Fibroblast of gingiva (primary cell): ENCODE data around the gene DGAT2L6.

Experiments
- DNase-seq: peaks from one replicate; pipeline ENCODE4 v3.0.0-alpha.2; 2011; ENCODE audit warnings: low read depth

Gene DGAT2L6, protein sequence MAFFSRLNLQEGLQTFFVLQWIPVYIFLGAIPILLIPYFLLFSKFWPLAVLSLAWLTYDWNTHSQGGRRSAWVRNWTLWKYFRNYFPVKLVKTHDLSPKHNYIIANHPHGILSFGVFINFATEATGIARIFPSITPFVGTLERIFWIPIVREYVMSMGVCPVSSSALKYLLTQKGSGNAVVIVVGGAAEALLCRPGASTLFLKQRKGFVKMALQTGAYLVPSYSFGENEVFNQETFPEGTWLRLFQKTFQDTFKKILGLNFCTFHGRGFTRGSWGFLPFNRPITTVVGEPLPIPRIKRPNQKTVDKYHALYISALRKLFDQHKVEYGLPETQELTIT

DNA sequence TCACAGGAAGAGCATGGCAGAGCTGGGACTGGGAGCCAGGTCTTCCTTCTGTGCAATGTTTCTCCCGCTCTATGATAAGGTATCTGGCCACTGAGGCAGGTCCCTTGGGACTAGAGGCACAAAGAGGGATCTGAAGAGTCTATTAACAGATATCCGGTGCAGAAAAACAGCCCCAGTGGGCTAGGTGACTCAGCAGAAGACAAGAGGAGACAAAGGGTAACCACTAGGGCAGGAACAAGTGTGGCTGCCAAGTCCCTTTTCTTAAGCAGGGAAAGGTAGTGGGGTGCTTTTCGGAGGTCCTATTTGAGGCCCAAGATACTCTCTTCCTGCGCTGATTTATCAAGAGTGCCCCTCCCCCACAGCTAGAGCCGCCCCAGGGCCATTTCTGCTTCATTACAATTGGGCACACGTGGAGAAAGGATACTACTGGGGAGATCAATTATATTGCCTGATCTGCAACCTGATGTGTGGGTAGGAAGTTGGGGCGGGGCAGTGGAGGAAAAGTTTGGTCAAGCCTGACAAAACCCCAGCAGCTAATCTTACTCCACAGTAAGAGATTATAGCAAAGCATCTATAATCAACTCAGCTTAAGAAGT lies at the start of gene DGAT2L6:
TSS of gene DGAT2L6 (plus strand) at position 546 of the 596 bp plus-strand sequence. CDS start 100 bp downstream, outside the sequence.
- no peak for DNase-seq

DNA sequence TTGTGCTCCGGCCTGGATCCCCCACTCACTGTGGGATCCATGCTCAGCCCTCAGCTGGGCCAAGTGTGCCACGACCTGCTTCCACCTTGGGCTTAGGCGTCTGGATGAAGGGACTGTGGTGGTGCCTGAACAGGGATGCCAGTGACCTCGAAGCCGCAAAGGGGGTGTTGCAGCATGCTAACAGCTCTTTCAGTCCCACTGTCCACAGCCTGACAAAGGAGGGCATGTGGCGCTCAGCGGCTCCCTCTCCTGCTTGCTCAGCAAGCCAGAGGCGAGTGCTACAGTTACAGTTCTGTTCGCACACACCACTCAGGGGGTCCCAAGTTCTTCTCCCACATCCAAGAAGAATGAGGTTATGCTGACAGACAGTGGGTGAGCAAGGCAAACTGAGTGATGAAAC lies 49.2 kb upstream of the DGAT2L6 start:
- no peak for DNase-seq

DNA sequence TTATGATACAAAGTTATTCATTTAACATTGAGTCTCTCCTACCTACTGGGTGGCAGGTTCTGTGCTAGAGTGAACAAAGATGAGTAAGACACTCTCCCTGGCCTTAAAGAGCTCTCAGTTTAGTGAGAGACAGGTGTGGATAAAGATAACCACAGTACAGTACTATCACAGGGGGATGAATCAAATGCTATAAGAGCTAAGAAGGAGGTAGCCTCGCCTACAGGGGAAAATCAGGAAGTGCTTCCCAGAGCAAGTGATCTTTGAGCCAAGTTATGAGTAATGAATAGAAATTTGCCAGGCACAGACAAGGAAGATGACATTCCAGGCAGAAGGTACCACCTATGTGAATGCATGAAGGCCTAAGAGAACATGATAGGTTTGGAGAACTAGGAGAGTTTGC lies 47.5 kb upstream of the DGAT2L6 start:
- DNase-seq = no peak

DNA sequence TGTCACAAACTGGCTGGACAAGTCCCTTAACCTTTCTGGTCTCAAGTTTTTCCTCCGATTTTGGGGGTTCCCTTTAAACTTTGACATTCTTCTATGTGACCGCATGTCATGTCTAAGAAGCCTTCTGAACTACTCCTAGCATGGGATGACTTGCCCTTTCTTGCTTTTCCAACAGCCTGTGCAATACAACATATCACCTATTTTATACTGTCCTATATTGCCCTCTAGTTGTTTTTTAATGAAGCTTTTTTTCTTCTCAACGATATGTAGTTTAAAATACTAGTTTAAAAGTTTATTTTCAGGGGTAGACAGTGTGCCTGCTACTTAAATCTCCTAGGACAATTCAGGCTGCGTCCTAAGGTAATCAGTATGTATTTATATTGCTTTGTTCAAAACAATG lies 45.1 kb upstream of the DGAT2L6 start:
- DNase-seq = no peak

DNA sequence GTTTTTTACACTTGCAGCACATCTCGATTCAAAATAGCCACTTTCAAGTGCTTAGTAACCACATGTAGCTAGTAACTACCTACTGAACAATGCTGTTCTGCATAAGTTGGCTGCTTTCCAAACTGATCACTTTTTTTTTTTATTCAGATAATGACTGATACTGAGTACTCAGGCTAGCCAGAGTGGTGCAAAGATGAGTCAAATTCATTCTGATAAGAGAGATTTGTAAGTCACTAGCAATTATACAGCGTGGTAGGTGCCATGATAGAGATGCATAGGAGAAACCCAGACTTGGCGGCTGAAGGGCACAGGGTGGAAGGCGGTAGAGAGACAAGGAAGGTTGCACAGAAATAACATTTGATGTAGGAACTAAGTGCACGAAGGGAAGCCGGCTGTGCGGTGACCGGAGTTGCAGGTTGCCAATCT lies 44.4 kb upstream of the DGAT2L6 start:
- DNase-seq = no peak

DNA sequence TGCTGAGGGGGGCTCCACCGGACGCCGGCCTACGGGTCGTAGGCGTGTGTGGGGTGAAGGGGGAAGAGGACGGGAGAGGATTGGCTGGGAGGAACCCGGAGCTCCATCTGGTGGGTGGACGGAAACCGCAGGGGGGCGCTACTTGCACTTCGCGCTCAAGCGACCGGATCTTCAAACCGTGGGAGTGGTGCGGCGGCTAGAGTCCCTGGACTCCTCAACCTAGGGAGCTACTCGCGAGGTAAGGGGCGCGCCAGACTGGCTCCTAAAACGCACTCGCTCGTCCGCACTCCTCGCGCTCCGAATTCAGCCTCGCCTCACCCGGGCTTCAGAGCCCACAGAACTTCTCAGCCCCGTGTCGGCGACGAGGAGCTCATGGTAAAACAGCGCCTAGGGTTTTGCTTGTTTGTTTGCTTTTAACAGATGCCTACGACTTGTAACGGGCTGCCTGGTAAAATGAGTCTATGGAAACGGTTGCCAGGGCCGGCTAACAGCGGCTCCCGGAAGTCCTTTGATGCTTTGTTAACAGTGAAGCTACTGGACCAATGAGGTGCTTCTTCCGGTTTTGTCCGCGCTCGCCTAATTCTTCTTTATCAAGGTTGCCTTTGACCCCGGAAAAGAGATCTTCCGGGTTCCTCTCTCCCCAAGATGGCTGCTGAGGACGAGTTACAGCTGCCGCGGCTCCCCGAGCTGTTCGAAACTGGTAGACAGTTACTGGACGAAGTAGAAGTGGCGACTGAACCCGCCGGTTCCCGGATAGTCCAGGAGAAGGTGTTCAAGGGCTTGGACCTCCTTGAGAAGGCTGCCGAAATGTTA lies 43.8 kb upstream of the DGAT2L6 start, which contains the start of gene IGBP1:
TSS of gene IGBP1 (plus strand) at position 145 of the 813 bp plus-strand sequence. CDS start at position 646, 501 bp downstream.
- peak; percentile 80 for DNase-seq

DNA sequence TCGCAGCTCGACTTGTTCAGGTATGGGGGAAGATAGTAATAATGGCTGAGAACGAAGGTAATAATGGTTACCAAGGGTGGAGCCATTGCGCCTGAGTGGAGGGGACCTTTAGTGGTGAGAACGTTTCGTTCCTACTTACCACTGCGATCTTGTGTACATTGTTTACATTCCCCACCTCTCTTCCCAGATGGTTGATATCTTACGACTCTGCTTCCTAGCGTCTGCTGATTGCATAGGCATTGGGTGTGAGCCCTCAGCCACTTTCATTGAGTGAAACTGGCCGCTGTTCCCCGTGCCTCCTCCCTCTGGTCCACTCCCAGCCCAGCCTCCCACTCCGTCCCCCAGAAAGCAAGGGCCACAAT lies 43.2 kb upstream of the DGAT2L6 start:
- DNase-seq = peak; percentile 6

DNA sequence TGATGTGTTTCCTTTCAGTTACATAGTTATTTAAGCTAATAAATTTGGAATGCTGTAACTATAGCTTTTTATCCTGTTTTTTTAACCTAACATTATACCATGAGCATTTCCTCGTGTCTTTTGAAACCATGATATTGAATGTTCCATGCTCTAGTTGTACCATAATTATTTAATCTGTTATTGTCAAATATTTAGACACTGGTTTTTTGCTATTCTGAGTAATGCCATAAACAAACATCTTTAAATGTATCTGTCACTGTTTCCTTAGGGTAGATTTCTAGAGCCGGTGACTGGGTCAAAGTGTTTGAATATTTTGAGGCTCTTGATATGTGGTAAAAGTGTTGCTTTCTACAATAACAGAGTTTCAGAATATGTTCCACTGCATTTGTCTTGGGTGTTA lies 38.7 kb upstream of the DGAT2L6 start:
- no peak for DNase-seq

DNA sequence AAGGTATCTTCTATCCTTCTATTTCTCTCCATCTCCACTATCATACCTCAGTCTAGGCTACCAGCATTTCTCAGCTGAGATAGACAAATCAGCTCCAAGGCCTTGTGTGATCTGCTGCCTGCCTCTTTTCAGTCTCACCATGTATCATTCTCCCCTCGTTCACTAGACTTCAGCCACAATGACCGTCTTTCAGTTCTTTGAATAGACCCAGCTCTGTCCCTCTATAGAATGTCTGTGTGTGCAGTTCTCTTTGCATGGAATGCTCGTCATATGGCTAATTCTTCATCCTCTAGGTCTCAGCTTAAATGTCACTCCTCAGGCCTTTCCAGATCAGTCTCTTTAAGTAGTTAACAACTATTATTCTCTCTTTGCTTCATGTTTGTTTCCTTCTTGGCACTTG lies 37.5 kb upstream of the DGAT2L6 start:
- no peak for DNase-seq

DNA sequence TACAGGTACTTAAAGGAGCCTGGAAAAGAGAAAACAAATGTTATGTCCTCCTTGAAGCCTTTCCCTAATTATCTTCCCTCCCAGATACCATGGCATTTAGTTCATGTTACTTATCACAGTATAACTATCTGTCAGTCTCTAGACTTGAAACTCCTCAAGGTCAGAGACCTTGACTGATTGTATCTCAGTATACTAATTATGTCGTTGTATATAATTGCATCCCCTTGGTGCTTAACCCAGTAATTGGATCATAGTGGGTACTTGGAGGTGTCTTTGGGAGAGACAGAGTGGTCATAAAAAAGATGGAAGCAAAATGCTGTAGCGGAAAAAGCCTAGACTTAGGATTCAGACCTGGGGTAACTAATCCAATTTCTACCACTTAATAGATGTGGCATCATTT lies 35.9 kb upstream of the DGAT2L6 start:
- no peak for DNase-seq

DNA sequence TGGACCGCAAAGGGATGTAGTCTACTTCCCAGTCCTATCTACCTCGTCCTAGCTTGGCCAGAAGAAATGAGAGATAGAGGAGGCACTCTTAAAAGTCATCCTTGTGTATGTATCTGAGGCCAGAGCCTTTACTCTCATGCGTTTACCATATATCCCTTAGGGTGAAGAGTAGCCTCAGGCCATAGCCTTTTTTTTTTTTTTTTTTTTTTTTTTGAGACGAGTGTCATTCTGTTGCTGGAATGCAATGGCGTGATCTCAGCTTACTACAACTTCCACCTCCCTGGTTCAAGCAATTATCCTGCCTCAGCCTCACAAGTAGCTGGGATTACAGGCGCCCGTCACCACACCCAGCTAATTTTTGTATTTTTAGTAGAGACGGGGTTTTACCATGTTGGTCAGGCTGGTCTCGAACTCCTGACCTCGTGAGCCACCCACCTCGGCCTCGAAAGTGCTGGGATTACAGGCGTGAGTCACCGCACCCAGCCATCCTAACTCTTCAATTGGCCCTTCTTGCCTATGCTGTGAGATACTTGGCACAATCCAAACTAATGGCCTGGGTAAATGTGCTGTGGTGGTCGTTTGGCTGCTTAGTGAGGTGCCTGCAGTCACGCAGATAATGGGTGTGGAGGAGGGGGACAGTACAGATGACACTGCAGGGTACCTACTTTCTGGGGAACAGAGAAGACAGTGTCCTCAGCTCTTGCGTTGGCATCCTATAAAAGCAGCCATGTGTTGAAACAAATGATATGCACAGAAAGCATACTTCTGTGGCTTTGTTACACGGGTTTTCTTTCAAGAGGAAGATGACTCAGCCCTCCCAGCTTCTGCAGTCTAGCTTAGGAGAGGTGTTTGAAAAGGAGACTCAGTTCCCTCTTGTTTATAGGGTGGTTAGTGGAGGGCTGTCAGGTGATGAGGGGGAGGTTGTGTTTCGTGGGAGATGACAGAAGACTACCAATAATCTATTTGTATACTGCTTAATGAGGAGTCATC lies 10.4 kb upstream of the DGAT2L6 start:
- peak; percentile 36 for DNase-seq

DNA sequence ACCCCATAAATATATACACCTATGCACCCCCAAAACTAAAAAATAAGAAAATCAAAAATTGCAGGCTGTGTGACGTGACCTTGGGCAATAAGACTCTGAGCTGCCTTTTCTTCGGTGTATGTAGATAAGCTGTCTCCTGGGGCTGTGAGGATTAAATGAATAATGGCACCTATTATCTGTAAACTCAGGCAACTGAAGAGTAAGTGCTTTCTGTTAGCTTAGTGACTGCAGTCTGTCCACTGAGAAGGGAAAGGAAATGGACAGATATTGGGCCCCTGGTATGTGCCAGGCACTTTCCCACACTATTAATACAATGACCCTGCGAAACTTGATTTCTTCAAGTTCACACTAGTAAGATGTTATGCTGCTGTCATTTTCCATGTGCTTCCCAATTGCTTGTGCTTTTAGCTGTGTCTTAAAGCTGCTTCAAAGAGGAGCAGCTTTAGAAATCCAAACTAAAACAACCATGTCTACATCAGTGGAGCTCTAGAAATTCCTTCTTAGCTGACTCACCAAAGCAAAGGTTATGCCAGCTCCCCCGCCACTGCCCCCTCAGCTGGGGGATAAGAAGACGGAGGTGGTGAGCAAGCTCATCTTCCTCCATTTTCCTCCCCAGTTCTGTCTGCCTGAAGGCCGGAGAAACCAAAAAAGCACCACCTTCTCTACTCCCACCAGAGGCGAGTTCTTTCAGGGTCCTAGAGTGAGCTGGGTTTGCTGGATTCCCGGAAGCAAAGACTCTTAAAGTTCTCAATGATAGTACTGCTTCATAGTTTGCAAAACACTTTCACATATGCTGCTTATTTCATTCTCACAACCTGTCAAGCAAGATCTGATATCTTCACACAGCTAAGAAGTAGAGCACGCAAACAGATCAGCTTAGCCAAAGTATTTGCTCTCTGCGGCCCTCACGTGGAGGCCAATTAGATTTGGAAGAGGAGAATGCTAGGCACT lies 8.8 kb upstream of the DGAT2L6 start:
- peak; percentile 44 for DNase-seq

DNA sequence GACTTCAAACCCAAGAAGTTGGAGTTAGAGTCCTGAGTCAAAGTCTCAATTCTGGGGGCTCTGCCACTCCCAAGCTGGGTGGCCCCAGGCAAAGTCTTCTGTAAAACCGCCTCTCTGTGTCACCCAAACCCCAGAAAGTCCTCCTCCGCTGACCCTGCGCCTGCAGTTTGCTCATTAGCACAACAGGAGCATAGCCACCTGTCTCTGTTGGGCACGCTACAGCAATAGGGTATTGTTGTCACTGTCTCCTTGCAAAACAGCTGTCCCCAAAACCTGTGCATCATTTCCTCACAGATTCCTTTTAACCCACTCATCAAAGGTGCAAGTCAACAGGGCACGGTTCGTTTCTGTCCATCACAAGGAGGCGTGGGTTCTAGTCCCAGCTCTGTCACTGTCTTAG lies 8.0 kb upstream of the DGAT2L6 start:
- no peak for DNase-seq

DNA sequence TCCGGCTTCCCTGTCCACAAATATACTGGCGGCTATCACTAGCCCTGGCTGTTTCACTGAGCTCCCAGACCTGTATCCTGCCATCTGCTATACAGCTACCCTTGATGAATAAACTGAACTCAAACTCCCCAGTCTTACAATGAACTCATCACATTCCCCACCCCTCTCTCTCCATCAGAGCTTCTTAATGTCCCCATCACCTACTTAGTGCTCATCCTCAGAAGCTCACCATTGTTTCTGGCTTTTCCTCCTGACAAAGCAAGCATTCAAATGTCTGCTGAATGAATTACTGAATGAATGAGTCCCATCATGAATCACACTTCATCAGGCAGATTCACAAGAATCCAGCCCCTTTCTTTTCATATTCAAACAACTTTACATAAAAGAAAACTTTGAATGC lies 5.7 kb upstream of the DGAT2L6 start:
- no peak for DNase-seq

DNA sequence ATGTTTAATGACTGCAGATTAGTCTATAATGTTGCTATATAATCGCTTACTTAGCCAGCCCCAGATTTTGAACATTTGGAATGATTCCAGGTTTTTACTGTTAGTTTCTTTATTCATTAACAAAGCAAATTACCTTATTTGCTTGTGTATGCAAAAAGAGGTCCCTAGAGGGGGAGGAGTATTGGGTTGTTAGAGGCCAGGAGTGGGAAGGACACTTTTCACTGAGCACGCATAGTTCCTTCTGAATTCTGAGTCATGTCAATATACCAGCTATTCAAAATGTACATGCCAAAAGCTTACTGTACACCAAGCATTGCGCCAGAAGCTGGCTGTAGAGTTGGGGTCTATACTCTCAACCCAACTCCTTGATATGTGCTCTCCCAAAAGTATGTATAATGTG lies 5.1 kb upstream of the DGAT2L6 start:
- no peak for DNase-seq

DNA sequence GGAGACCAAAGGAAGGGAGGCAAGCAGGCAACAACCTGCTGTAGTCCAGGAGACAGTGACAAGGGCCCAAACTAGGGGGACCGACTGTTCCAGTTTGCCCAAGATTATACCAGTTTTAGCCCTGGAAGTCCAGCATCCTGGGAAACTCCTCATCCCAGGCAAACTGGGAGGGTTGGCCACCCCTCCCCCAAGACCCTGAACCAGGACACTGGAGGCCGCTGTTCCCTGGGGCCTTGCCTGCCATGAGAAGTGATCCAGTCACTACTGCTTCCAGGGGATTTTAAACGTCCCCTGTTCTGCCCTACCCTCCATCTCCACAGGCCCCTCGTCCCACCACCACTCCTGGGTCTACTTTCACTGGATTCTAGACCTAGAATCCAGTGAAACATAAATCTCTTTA lies 4.3 kb upstream of the DGAT2L6 start:
- no peak for DNase-seq

DNA sequence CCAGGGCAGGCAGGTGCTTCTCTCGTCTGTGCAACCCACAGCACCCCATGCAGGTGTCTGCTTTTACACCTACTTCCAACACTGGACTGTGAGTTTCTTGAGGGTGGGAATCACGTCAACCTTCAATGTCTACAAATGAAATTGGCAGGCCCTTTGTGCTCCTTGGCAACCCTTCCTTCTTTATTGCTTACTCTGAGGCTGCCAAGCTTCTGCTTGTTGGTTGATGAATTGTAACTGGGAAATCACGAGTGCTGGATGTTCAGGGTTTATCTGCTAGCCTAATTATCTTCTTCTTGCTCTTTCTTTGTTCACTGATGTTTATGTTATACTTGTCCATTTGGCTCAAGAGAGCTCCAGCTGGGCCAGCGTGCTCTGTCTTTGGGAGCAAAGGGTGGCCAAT lies 2.5 kb upstream of the DGAT2L6 start:
- DNase-seq = no peak

DNA sequence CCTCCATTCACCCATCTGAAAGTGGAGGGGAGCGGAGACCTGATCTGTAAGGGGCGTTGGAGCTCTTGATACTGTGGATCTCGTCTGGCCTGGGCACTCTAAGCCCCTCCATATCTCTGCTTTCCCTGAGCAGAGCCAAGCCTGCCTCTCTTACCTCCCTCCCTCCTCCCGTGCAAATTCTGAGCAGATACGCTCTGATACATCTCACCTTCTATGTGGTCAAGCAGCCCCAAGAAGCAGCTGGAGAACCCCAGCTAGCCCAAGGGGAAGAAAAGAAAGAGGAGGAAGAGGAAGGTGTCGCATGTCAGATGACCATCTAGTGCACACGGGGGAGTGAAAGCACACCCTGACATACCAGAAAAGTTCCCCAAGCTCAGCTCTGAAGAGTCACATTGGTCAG lies 1.9 kb upstream of the DGAT2L6 start:
- DNase-seq = no peak

DNA sequence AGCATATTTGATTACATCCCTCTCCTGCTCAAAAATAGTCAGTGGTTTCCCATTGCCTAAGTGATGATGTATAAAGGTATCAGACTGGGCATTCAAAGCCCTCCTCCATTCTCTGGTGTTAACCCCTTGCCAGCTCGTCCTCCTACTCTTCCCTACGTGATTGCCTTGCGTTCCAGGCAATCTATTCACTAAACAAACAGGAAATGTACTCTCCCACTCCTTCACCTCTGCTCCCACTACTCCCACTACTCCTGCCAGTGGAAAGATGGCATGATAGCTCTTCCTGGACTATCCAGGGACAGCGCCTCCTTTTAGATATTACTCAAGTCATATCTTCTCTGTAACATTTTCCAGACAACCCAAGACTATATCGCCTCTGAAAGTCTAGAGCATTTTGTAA lies 5.8 kb downstream of the DGAT2L6 start:
- DNase-seq = no peak

DNA sequence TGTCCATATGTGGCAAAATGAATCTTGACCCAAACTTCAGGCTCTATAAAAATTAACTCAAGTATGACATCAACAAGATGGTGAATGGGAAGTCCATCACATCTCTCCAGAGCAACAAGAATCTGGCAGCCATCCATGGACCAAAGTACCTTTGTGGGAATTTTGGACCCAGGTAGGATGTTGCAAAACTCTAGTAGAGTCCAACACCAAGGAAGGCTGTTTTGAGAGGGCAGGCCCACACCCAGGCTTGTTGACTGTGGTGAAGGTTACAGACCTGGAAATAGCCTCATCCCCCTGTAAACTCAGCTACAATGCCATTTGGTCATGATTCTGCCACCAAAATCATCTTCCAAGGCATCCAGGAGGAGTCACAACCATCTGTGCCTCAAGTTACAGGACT lies 12.9 kb downstream of the DGAT2L6 start:
- no peak for DNase-seq
